IPS DF 19.7 (cell line): ENCODE measurements around the gene SEMA4B.

Experiments
- DNase-seq: peaks from one replicate; pipeline ENCODE4 v3.0.0-alpha.2; 2013; ENCODE audit warnings: low read depth, low spot score

SEMA4B gene

DNA sequence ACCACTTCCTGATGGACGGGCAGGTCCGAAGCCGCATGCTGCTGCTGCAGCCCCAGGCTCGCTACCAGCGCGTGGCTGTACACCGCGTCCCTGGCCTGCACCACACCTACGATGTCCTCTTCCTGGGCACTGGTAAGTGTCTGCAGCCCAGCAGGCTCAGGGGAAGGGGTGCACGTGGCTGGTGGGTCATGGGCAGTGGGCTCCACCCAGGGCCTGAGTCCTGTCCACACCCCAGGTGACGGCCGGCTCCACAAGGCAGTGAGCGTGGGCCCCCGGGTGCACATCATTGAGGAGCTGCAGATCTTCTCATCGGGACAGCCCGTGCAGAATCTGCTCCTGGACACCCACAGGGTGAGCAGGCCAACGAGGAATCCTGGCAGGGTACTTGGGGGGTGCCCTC is 23.9 kb downstream of the SEMA4B start:
- no peak for DNase-seq

GRCh38 chr15:90225504-90226234 is 24.5 kb downstream of the SEMA4B start:
- DNase-seq, result no peak

DNA sequence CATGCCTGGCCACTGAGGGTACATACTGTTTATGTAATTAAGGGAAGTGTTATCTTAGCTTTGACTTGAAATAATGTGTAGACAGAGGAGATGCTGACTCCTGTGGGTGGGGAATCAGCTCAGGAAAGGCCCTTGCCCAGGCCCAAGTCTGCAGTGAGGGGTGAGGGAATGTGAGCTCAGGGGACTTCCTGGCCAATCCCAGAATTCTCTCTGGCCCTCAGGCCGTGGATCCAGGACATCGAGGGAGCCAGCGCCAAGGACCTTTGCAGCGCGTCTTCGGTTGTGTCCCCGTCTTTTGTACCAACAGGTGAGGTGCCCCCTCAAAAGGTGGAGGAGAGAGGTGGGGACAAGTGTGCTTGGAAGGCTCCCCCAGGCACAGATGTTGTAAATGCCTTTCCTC is 26.2 kb downstream of the SEMA4B start:
- DNase-seq, result no peak

DNA sequence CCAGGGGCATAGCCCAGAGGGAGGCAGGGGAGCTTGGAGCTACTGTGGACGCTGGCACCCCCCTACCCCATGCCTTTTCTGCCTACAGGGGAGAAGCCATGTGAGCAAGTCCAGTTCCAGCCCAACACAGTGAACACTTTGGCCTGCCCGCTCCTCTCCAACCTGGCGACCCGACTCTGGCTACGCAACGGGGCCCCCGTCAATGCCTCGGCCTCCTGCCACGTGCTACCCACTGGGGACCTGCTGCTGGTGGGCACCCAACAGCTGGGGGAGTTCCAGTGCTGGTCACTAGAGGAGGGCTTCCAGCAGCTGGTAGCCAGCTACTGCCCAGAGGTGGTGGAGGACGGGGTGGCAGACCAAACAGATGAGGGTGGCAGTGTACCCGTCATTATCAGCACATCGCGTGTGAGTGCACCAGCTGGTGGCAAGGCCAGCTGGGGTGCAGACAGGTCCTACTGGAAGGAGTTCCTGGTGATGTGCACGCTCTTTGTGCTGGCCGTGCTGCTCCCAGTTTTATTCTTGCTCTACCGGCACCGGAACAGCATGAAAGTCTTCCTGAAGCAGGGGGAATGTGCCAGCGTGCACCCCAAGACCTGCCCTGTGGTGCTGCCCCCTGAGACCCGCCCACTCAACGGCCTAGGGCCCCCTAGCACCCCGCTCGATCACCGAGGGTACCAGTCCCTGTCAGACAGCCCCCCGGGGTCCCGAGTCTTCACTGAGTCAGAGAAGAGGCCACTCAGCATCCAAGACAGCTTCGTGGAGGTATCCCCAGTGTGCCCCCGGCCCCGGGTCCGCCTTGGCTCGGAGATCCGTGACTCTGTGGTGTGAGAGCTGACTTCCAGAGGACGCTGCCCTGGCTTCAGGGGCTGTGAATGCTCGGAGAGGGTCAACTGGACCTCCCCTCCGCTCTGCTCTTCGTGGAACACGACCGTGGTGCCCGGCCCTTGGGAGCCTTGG is 27.0 kb downstream of the SEMA4B start:
- DNase-seq, result no peak

GRCh38 chr15:90228960-90229359 is 27.8 kb downstream of the SEMA4B start:
- DNase-seq, result no peak

GRCh38 chr15:90230071-90230494 is 29.0 kb downstream of the SEMA4B start:
- no peak for DNase-seq

DNA sequence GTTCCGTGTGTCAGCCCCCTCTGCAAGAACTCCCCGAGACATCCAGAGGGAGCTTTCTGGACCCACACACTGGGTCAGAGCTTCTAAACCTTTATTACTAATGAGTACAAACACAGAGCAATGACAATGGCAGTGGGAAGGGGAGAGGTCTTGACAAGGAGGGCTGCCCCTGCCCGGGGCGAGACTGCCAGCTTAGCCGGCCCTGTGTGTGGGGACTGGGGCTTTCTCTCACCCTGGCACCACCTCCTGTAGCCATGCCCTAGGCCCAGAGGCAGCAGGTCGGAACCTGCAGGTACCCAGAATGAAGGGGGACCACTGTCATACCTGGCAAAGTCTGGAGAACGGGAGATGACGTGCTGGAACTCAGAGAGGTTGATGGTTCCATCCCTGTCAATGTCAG is 29.5 kb downstream of the SEMA4B start:
- DNase-seq, result no peak

GRCh38 chr15:90231028-90232017 is 30.2 kb downstream of the SEMA4B start:
- no peak for DNase-seq

- DNase-seq, result no peak
Measured at GRCh38 chr15:90232196-90232595, 31.1 kb downstream of the SEMA4B start.

DNA sequence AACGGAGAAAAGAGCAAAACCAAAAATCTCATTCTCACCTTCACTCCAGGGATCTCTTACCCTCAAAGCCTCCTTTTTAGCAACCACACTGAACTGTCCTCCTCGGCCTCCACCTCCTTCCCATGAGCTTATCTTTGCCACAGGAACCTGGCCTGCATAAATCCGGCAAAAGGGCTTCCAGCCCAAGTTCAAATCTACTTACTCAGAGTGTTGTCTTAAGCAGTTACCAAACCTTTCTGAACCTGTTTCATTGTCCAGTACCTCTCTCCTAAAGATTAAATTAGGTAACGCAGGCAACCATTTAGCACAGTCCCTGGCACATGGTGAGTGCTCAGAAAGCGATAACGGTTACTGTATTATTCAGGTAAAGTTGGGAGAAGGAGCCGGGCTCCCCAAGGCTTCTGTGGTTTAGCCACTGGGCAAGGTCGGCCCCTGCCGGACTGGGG is 31.8 kb downstream of the SEMA4B start:
- no peak for DNase-seq

DNA sequence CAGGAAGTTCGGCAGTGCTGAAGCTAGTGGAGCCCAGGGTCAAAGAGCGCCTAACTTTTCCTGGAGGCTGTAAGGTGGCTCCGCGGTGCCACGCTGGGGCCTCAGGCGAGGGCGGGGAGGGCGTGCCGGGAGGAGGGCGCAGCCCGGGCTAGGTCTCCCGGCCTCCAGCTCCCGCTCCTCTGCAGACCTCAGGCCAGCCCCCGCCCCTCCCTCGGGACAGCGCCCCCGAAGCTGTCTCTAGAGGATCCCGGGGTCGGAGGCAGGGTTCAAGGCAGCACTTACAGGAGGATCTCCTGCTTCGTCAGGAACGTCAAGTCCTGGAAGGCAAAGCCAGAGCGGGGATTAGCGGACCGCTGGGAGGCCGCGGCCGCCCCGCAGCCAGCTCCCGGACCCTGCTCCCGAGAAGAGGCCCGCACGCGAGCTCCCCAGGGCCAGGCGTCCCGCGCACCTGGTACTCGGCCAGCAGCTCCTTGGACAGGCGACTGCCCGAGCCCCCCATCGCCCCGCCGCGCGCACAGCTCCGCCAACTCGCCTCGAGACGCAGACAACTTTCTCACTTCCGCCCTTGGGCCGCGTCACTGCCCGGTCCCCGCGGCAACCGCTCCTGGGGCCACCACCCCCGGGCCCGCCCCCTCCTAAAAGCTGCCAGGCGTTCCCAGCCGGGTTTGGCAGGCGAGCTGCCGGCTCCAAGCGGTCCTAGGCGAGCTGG is 32.4 kb downstream of the SEMA4B start, which contains the start of gene CIB1:
Gene CIB1, minus strand, starts transcription at position 555 of the 709 bp plus-strand sequence. Its CDS starts 56 bp downstream, at position 499.
- peak; percentile 65 for DNase-seq

- DNase-seq, result no peak
Measured at GRCh38 chr15:90234096-90234988, 33.2 kb downstream of the SEMA4B start, which contains the start of gene GDPGP1. TSS of gene GDPGP1 (plus strand) at chr15:90234209. CDS start at chr15:90240909, 6,700 bp downstream.

DNA sequence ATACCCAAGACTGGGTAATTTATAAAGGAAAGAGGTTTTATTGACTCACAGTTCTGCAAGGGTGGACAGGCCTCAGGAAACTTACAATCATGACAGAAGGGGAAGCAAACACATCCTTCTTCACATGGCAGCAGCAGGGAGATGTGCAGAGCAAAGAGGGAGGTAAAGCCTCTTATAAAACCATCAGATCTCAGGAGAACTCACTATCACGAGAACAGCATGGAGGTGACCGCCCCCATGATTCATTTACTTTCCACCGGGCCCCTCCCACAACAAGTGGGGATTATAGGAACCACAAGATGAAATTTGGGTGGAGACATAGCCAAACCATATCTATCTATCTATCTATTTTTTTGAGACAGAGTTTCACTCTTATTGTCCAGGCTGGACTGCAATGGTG is 38.2 kb downstream of the SEMA4B start:
- DNase-seq, result no peak

GRCh38 chr15:90240856-90241255 is 39.7 kb downstream of the SEMA4B start:
- no peak for DNase-seq

DNA sequence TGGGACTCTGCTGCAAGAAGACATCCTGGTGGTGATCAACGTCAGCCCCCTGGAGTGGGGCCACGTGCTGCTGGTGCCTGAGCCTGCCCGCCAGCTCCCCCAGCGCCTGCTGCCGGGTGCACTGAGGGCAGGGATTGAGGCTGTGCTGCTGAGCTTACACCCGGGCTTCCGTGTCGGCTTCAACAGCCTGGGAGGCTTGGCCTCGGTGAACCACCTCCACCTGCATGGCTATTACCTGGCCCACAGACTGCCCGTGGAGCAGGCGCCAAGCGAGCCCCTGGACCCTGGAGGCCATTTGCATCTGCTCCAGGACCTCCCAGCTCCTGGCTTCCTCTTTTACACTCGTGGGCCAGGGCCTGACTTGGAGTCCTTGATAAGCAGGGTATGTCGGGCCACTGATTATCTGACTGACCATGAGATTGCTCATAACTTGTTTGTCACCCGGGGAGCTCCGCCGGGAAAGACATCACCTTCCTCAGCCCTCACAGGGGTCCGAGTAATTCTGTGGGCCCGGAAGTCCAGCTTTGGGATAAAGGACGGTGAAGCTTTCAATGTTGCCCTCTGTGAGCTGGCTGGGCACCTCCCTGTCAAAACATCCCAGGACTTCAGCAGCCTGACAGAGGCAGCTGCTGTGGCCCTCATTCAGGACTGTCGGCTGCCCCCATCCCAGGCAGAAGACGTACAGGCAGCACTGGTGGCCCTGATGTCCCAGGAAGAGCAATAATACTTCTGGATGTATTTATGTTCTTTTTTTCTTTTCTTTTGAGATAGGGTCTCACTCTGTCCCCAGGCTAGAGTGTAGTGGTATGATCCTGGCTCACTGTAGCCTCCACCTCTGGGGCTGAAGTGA is 40.4 kb downstream of the SEMA4B start:
- DNase-seq, result no peak

- no peak for DNase-seq
Measured at GRCh38 chr15:90243943-90244639, 43.0 kb downstream of the SEMA4B start.

DNA sequence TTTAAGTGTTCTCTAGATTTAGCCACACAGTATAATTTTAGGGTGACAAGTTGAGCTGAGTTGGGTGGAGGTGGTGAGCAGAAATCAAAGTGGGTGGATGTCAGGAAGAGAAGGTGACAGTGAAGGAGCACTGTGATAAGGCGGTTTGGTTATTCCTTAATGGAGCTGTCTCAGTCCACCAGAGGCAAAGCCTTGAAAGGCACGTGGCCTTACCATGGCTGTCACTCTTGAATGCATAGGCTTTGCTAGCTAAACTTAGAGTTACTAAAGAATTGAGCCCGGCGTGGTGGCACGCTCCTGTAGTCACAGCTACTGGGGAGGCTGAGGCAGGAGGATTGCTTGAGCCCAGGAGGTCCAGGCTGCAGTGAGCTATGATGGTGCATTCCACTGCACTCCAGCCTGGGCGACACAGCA is 47.7 kb downstream of the SEMA4B start:
- no peak for DNase-seq
